Measurements from ENCODE around the gene ETV4.

Gene ETV4

GRCh38 chr17:43572368-43572980 lies 26.3 kb upstream of the ETV4 start:
- no peak for DNase-seq

DNA sequence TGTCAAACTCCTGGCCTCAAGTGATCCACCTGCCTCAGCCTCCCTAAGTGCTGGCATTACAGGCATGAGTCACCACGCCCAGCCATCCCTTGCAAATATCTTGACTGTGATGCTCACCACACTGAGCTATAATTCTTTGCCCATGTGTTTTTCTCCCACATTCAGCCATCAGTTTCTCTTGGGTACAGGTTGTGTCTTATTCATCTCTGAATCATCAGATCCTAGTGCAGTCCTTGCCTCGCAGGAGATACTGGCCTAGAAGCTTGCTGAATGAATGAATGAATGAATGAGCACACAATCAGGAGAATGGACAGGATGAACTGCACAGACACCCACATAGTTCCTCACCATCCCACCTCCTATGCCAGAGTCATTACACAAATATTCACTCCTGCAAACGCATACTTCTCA lies 24.4 kb upstream of the ETV4 start:
- DNase-seq, result peak; percentile 37

DNA sequence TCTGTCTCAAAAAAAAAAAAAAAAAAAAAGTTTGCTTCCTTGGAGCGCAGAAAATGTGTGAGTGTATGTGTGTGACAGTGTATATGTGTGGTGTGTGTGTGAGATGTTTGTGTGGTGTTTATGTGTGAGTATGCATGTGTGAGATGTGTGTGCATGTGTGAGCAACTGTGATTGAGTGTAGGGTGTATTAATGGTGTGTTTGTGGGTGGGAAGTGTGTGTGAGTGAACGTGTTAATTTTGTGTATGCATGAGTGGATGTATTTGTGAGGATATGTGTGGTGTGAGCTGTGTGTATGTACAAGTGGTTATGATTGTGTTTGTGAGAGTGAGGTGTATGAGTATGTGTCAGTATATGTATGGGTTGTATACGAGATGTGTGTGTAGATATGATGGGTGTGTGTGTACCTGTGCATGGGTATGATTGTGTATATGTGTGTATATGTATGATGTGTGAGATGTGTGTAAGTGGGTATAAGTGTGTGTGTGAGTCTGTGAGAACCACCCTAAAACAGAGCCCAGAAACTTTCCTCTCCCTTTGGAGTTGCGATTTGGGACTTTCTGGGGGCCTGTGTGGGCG lies 22.5 kb upstream of the ETV4 start:
- DNase-seq, result no peak

GRCh38 chr17:43563600-43564594 lies 17.8 kb upstream of the ETV4 start:
- no peak for DNase-seq

- DNase-seq, result no peak
These were observed 16.8 kb upstream of the ETV4 start for GRCh38 chr17:43562679-43563599.

- peak; percentile 14 for DNase-seq
These were observed 14.6 kb upstream of the ETV4 start for GRCh38 chr17:43560461-43561427.

GRCh38 chr17:43559161-43559816 lies 13.1 kb upstream of the ETV4 start:
- DNase-seq, result no peak

DNA sequence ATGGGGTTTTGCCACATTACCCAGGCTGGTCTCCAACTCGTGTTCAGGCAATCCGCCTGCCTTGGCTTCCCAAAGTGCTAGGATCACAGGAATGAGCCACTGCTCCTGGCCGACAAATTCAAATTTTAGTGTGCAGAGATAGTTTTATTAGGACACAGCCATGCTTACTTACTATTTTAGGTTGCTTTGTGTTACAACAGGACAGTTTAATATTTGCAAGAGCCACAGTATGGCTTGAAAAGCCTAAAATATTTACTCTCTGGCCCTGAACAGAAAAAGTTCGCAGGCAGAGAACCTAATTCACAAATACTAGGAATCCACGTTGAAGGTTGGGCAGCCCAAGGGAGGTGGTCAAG lies 12.6 kb upstream of the ETV4 start:
- DNase-seq, result no peak

DNA sequence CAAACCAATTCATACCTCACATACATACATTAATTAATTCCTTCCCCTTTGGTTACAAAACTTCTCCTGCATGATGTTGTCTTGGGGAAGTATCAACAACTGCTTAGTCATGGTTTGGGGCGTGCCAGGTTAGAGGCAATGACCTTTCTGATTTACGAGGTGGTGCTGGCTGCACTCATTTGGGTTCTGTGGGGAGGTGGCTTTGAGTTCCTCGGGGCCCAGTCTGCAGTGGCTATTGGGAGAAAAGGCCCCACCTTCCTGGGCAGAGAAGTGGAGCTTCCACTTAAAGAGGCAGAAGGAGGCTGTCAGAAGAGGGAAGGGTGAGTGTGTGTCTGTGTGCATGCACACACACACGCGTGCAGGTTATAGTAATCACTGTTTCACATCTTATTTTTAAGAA lies 10.2 kb upstream of the ETV4 start:
- DNase-seq, result peak; percentile 20

GRCh38 chr17:43554857-43555256 lies 8.7 kb upstream of the ETV4 start:
- DNase-seq, result no peak

GRCh38 chr17:43553573-43553972 lies 7.4 kb upstream of the ETV4 start:
- DNase-seq, result no peak

- no peak for DNase-seq
These were observed 6.2 kb upstream of the ETV4 start for GRCh38 chr17:43552229-43552837.

DNA sequence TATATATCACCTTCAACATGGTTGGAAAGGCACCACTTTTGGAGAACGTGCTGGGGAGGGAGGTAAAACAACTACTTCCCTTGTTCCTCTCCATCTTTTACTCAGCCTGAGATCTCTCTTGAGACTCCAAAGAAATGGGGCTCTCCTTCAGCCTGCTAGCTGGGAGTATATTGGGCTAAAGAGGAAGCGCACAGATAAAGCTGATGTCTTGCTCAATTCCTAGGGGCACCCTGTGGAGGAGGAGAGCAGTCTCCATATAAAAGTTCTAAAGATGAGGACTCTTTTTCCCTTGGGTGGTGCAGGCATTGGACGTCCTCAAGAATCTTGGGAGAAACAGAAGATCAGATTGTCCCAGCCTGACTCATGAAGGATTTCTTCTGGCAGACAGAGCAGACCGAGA lies 4.6 kb upstream of the ETV4 start:
- no peak for DNase-seq

DNA sequence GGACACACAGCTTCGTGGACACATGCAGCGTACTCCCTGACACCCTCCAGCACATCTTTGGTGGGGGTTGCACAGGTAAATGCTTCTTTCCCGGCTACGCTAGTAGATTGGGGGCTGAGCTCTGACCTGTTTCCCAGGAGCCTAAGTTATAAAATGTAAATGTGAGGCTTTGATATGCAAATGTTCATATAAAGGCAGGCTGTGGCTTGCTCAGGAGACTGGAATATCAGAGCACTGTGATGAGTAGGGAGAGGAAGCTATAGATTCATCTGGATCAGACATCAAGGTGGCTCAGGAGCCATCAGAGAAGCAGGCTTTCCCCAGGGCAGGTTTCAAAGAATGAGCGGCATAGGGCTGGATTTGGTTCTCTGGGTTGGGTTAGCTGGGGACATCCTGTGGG lies 3.4 kb upstream of the ETV4 start:
- no peak for DNase-seq

DNA sequence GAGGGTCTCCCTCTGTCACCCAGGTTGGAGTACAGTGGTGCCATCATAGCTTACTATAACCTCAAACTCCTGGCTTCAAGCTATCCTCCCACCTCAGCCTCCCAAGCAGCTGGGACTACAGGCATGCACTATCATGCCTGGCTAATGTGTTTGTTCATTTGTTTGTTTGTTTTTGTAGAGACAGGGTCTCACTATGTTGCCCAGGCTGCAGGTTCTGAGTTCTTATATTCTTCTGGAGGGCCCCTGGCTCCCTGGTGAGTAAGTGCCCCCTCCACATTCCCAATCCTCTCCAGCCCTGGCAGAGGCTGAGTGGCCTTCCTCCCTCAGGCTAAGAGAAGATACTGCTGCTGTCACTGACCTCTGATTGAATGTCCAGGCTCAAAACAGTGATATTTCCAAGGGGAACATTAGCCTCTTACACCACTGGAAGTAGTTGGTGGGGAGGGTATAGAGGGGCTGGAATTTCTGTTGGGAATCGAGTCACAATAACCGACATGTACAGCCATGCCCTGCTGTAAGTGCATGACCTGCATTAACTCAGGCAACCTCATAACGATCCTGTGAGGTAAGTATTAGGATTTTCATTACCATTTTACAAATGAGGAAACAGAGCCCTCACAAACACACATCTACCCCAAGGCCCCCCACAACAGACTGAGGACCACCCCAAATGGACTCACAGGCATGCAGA lies 2.7 kb upstream of the ETV4 start:
- no peak for DNase-seq

DNA sequence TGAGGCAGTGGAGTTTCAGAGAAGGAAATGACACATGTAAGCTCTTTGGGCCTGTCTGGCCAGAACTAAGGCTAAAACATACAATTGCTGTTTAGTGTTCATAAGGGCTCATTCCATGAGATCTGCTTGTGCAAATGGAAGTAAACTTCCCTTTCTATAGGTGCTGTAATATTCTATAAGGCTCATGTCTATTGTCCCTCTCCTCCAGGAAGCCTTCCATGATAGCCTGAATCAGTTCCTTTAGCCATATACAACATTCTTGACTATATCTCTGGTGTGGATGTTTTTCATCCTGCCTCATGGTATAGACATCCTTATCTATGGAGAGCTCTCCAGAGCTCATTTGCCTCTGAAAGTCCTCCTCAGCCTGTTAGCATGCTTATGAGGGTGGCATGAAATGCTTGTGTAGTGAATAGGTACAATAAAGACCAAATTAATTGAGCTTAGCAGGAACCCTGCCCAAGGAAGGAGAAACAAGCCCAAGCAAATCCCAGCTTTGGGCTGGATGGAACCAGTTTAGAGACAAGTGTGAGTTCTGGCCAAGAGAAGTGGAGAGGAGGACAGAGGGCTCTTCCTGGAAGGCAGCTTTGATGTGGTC lies 1.6 kb upstream of the ETV4 start:
- no peak for DNase-seq

DNA sequence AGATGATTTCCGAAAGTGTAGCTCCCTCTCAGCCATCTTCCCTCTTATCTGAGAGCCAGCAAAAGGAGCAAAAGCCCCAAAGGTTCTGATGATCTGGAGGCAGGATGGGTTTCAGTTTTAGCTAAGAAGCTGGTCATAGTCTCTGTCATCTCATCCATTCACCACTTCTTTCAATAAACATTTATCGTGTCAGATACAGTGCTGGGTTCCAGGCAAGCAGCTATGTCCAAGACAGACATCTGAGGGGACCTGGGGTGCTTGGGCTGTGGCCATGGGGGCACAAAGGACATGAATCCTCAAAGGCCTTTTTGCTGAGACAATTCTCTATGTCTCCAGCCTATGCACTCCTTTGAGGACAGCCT lies 1.0 kb upstream of the ETV4 start:
- DNase-seq, result no peak

GRCh38 chr17:43545383-43545632 lies 832 bp downstream of the ETV4 start:
- peak; percentile 11 for DNase-seq

GRCh38 chr17:43543771-43544575 lies 2.2 kb downstream of the ETV4 start:
- no peak for DNase-seq
